HFFc6 (cell line): ENCODE measurements around the gene IL20RB. TPM values are rescaled to one million over a fixed set of nuclear protein-coding genes. Genes with fewer than 3 reads are reported as not detected.

Source experiments
- DNase-seq: peaks from one replicate; pipeline ENCODE4 v3.0.0-alpha.2; 2018
- H3K27ac Mint-ChIP-seq: 2 replicates; pipeline ENCODE4 v1.8.0; 2020; ENCODE audit warnings: mild to moderate bottlenecking, mixed read lengths
- H3K27me3 Mint-ChIP-seq: 2 replicates; pipeline ENCODE4 v1.8.0; 2021; ENCODE audit warnings: mild to moderate bottlenecking, moderate library complexity, mixed read lengths; ENCODE audit not compliant: insufficient read depth
- H3K36me3 Mint-ChIP-seq: 2 replicates; pipeline ENCODE4 v1.8.0; 2021; ENCODE audit warnings: low read depth, mixed read lengths
- H3K4me1 Mint-ChIP-seq: 2 replicates; pipeline ENCODE4 v1.8.0; 2020; ENCODE audit warnings: low read depth, mixed read lengths
- H3K4me3 Mint-ChIP-seq: 2 replicates; pipeline ENCODE4 v1.8.0; 2020; ENCODE audit warnings: mild to moderate bottlenecking, moderate library complexity, mixed read lengths
- H3K9me3 Mint-ChIP-seq: 2 replicates; pipeline ENCODE4 v1.8.0; 2020; ENCODE audit warnings: mild to moderate bottlenecking, mixed read lengths
- total RNA-seq, 6 experiments: library from RNA; stranded (reverse); fragmentation: NEBNext Ultra II Directional; extraction: Animal tissue kit (Norgen Biotek cat#: 25700); gene quantifications; 2 replicates in 1 of 6; 3 replicates in 5 of 6; pipeline ENCODE4 v1.2.3, GENCODE V29; 2021
- TF ChIP-seq, protein P1 (sequence below): fragments of 200-600 bp; sonication (generic); IDR thresholded peaks from 2 replicates; pipeline ENCODE4 v1.5.0; 2021; ENCODE audit warnings: antibody characterized with exemption, mild to moderate bottlenecking

IL20RB gene
- total RNA-seq, 6 experiments from 2014 or later, result 0.51 to 1.5 (median 0.82) TPM

DNA sequence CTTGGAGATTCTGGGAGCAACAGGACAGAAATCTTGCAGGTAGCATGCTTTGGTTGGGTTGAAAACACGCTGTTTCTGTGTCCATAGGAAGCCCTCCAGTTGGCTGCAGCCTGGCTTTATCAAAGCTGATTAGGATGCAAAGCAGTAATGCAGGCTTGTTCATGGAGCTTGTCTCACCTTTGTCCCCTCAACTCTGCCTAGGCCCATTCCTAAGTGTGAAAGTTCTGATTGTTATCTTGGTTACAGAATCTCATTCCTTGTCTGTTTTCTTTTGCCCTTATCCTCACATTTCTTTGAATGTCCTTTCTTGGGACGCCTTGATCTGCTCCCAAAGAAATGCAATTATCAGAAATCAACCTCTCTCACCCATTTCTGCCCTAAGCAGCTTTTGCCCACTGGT is 83.5 kb downstream of the IL20RB start:
- no peak for DNase-seq
- Mint-ChIP-seq H3K9me3 (no peaks in the 10 kb centered on the region), H3K4me3 (no peak overlapping the region), H3K36me3 (no peaks in the 10 kb centered on the region), H3K27me3 (peaks cover 2% of the 10 kb centered on the region), H3K4me1 (peaks cover 13% of the 10 kb centered on the region), H3K27ac (no peak overlapping the region)
- TF ChIP-seq, protein P1, sequence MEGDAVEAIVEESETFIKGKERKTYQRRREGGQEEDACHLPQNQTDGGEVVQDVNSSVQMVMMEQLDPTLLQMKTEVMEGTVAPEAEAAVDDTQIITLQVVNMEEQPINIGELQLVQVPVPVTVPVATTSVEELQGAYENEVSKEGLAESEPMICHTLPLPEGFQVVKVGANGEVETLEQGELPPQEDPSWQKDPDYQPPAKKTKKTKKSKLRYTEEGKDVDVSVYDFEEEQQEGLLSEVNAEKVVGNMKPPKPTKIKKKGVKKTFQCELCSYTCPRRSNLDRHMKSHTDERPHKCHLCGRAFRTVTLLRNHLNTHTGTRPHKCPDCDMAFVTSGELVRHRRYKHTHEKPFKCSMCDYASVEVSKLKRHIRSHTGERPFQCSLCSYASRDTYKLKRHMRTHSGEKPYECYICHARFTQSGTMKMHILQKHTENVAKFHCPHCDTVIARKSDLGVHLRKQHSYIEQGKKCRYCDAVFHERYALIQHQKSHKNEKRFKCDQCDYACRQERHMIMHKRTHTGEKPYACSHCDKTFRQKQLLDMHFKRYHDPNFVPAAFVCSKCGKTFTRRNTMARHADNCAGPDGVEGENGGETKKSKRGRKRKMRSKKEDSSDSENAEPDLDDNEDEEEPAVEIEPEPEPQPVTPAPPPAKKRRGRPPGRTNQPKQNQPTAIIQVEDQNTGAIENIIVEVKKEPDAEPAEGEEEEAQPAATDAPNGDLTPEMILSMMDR, result no peak

DNA sequence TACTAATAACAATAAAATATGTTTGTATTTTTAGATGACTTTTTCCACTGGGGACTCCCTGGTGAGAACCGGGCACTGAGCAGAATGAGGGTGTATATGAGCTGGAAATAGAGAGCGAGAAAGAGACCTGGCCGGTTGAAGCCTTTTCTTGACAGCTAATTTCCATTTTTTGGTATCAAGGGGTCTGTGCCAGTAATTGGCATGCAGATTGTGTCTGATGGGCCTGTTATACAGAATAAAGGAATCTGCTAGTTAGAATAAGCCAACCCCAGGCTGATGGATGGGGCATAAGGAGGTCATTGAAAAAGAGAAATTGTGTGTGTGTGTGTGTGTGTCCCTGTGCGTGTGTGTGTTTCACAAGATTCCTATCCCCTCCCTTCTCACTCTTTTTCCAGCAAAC is 83.9 kb downstream of the IL20RB start:
- H3K9me3 Mint-ChIP-seq, result no peaks in the 10 kb centered on the region
- peaks cover 2% of the 10 kb centered on the region for H3K27me3 Mint-ChIP-seq
- H3K4me1 Mint-ChIP-seq, result peaks cover 8% of the 10 kb centered on the region
- DNase-seq, result no peak
- H3K4me3 Mint-ChIP-seq, result no peak overlapping the region
- no peaks in the 10 kb centered on the region for H3K36me3 Mint-ChIP-seq
- TF ChIP-seq, protein P1, result no peak
- H3K27ac Mint-ChIP-seq, result no peak overlapping the region

DNA sequence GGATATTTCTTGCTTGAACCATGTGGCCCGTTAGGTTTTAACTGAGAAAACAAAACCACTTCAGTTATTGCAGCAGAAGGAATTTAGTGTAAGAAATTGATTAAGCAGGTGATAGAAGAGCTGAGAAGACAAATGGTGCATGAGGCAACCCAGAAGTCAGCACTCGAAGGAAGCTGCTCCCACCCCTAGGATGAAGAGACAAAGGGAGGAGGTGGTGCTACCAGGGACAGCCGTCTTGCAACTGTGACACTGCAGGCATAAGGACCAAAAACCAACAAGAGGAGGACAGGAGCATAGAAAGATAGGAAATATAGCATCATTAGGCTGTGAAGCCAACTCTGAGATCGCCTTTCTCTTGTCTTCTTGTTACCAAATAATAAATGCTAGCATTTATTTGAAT is 89.0 kb downstream of the IL20RB start:
- Mint-ChIP-seq H3K4me3 (no peak overlapping the region), H3K36me3 (no peaks in the 10 kb centered on the region), H3K4me1 (no peaks in the 10 kb centered on the region), H3K27ac (no peak overlapping the region), H3K9me3 (no peaks in the 10 kb centered on the region), H3K27me3 (peaks cover 13% of the 10 kb centered on the region)
- TF ChIP-seq, protein P1, result no peak
- DNase-seq, result no peak

DNA sequence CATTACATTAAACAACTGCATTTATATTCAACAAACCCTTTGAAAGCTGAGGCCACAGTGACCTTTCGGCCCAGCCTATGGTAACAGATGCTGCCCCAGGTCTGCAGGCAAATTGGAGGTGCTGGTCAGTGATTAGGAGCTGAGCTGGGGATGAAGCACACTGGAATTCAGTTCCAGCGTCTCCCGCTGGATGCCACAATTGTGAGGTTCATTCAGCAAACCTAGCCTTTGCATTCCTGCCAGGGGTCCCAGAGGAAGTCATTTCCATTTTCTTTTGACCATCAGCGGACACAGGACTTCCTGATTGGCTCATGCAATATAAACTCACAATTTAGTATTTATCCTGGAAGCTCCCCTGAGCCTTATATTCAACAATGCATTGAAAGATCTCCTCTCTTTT is 89.5 kb downstream of the IL20RB start:
- H3K4me1 Mint-ChIP-seq, result no peaks in the 10 kb centered on the region
- H3K27ac Mint-ChIP-seq, result no peak overlapping the region
- H3K36me3 Mint-ChIP-seq, result no peaks in the 10 kb centered on the region
- H3K9me3 Mint-ChIP-seq, result no peaks in the 10 kb centered on the region
- H3K4me3 Mint-ChIP-seq, result no peak overlapping the region
- H3K27me3 Mint-ChIP-seq, result peaks cover 13% of the 10 kb centered on the region
- DNase-seq, result no peak
- TF ChIP-seq, protein P1, result no peak

DNA sequence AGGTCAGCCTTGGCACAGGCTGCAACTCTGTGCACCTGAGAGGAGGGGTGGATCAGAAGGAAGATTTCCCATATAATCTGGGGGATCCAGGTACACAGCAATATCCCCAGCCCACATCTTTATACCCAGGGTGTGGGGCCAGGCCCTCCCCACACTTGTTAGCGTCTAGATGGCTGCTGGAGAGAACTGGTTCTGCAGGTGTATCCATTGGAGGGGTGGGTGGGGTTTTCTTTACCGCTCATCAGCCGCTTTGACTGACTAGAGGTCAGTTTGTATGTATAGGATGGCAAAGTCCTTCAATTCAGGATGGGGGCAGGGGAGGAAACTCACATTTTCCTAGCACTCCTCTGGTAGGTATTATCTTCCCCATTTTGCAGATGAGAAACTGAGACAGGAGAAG is 92.5 kb downstream of the IL20RB start:
- no peaks in the 10 kb centered on the region for H3K36me3 Mint-ChIP-seq
- H3K4me3 Mint-ChIP-seq, result no peak overlapping the region
- TF ChIP-seq, protein P1, result no peak
- H3K27me3 Mint-ChIP-seq, result peaks cover 12% of the 10 kb centered on the region
- H3K9me3 Mint-ChIP-seq, result no peaks in the 10 kb centered on the region
- DNase-seq, result no peak
- H3K4me1 Mint-ChIP-seq, result no peaks in the 10 kb centered on the region
- H3K27ac Mint-ChIP-seq, result no peak overlapping the region

DNA sequence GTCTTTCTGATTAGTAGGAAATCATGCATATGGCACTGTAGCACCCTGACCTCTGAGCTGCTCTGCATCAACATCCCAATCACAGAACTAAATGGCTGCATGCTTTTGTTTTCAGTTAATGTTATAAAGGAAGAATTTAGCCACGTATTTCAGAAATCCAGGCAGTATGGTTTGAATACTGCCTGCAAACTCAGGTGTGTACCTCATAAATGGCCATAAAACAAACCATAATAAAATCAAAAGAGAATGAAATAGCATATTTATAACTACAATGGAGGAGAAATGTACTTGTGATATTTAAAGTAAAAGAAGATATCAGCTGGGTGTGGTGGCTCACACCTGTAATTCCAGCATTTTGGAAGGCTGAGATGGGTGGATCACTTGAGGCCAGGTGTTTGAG is 94.5 kb downstream of the IL20RB start:
- no peaks in the 10 kb centered on the region for H3K9me3 Mint-ChIP-seq
- no peak overlapping the region for H3K27ac Mint-ChIP-seq
- peaks cover 16% of the 10 kb centered on the region for H3K27me3 Mint-ChIP-seq
- no peaks in the 10 kb centered on the region for H3K4me1 Mint-ChIP-seq
- no peak overlapping the region for H3K4me3 Mint-ChIP-seq
- no peak for DNase-seq
- TF ChIP-seq, protein P1, result no peak
- no peaks in the 10 kb centered on the region for H3K36me3 Mint-ChIP-seq
